Activated T-helper 17 cell treated with anti-CD3 and anti-CD28 coated beads, Interleukin-2, amount 50 U/mL, for 72 hours (primary cell): ENCODE measurements around the gene SIX2. TPM values are rescaled to one million over a fixed set of nuclear protein-coding genes. Genes with fewer than 3 reads are reported as not detected.

Experiments used
- ATAC-seq: fragments of 150-1000 bp; cut with Tn5 transposase; replicated peaks from 2 replicates; pipeline ENCODE4 v1.10.0; 2021; ENCODE audit warnings: mild to moderate bottlenecking, moderate library complexity
- H3K27ac Mint-ChIP-seq: one replicate; pipeline ENCODE4 v1.8.0; 2022; ENCODE audit warnings: mixed read lengths
- H3K27me3 Mint-ChIP-seq: one replicate; pipeline ENCODE4 v1.8.0; 2022; ENCODE audit warnings: mixed read lengths
- H3K36me3 Mint-ChIP-seq: one replicate; pipeline ENCODE4 v1.8.0; 2022; ENCODE audit warnings: low read depth, mild to moderate bottlenecking, mixed read lengths
- H3K4me1 Mint-ChIP-seq: one replicate; pipeline ENCODE4 v1.8.0; 2022; ENCODE audit warnings: mixed read lengths
- H3K4me3 Mint-ChIP-seq: one replicate; pipeline ENCODE4 v1.8.0; 2022; ENCODE audit warnings: mild to moderate bottlenecking, mixed read lengths
- H3K9me3 Mint-ChIP-seq: one replicate; pipeline ENCODE4 v1.8.0; 2022; ENCODE audit warnings: mixed read lengths
- total RNA-seq, 2 donors: library from RNA; stranded (reverse); gene quantifications; one replicate each; pipeline ENCODE4 v1.2.3, GENCODE V29; 2022

SIX2 gene
- total RNA-seq, 2 donors from 2014 or later, result not detected

DNA sequence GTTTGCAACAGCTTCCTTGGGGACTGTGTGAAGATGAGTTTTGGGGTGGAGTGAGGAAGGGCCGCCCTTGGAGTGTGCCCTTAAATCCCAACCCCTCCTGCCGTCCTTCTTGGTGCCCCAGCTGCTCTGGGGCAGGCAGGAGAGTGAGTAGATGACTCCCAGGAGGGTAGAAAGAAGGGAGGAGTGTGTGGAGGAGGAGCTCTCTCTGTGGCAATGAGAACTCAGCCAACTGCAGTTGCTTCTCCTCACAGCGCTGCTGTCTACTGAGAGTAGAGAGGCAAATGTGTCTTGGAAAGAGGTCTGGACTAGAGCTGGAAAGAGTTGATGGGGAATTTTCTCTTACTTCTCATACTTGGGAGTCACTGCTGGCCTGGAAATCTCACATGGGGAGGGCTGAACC, 21.8 kb upstream of the SIX2 start:
- no peaks in the 10 kb centered on the region for H3K36me3 Mint-ChIP-seq
- H3K4me3 Mint-ChIP-seq, result no peak overlapping the region
- H3K9me3 Mint-ChIP-seq, result no peaks in the 10 kb centered on the region
- ATAC-seq, result no peak
- H3K27ac Mint-ChIP-seq, result no peak overlapping the region
- peaks cover 11% of the 10 kb centered on the region for H3K27me3 Mint-ChIP-seq
- no peaks in the 10 kb centered on the region for H3K4me1 Mint-ChIP-seq

GRCh38 chr2:45030553-45030952, 21.3 kb upstream of the SIX2 start:
- no peaks in the 10 kb centered on the region for H3K4me1 Mint-ChIP-seq
- H3K27me3 Mint-ChIP-seq, result peaks cover 11% of the 10 kb centered on the region
- no peaks in the 10 kb centered on the region for H3K36me3 Mint-ChIP-seq
- no peaks in the 10 kb centered on the region for H3K9me3 Mint-ChIP-seq
- H3K4me3 Mint-ChIP-seq, result no peak overlapping the region
- no peak for ATAC-seq
- H3K27ac Mint-ChIP-seq, result no peak overlapping the region

GRCh38 chr2:45029215-45029614, 20.0 kb upstream of the SIX2 start:
- no peaks in the 10 kb centered on the region for H3K9me3 Mint-ChIP-seq
- H3K27me3 Mint-ChIP-seq, result peaks cover 8% of the 10 kb centered on the region
- H3K4me3 Mint-ChIP-seq, result no peak overlapping the region
- no peak overlapping the region for H3K27ac Mint-ChIP-seq
- no peak for ATAC-seq
- H3K36me3 Mint-ChIP-seq, result no peaks in the 10 kb centered on the region
- no peaks in the 10 kb centered on the region for H3K4me1 Mint-ChIP-seq

DNA sequence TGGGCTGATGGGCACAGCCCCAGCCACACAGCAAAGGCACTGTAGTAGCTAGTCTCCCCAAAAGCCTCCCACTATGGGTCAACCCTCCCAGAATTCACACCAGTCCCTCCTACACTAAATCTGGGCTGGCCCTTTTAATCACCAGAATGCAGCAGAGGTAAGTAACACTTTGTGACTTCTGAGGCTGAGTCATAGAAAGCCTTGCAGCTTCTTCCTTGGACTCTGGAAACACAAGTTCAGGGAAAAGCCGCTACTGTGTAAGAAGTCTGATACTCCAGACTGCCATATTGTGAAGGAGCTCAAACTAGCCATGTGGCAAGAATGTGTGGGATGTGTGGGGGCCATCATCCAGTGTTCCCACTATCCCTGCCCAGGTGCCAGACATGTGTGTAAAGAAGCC, 19.0 kb upstream of the SIX2 start:
- no peak overlapping the region for H3K4me3 Mint-ChIP-seq
- ATAC-seq, result no peak
- no peaks in the 10 kb centered on the region for H3K9me3 Mint-ChIP-seq
- no peak overlapping the region for H3K27ac Mint-ChIP-seq
- H3K4me1 Mint-ChIP-seq, result no peaks in the 10 kb centered on the region
- H3K36me3 Mint-ChIP-seq, result no peaks in the 10 kb centered on the region
- H3K27me3 Mint-ChIP-seq, result peaks cover 7% of the 10 kb centered on the region

DNA sequence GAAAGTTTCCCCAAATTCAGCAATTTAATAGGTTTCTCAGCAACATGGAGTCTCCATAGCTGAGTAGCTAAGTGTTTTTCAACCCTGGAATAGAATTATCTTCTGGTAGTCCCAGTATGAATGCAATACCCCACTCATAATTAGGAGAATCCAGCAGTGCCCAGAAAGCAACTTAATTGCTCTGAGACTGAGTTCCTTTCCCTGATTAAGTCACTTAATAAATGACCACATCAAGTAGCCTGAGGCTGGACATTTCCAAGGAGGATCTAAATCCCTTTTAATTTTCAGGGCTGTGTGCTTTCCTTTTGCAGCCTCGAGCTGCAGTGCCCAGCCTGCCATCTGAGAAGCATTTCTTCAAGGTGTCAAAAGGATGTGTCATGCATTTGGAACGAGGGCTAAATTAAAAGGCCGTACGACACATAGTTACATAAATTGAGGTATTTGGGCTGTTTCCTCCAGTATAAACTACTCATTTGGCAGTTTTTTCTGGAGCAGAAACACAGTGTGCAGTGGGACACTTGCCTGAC, 17.7 kb upstream of the SIX2 start:
- no peaks in the 10 kb centered on the region for H3K4me1 Mint-ChIP-seq
- H3K9me3 Mint-ChIP-seq, result no peaks in the 10 kb centered on the region
- H3K4me3 Mint-ChIP-seq, result no peak overlapping the region
- H3K27ac Mint-ChIP-seq, result no peak overlapping the region
- H3K27me3 Mint-ChIP-seq, result peaks cover 13% of the 10 kb centered on the region
- ATAC-seq, result no peak
- H3K36me3 Mint-ChIP-seq, result no peaks in the 10 kb centered on the region

GRCh38 chr2:45024600-45025291, 15.5 kb upstream of the SIX2 start:
- Mint-ChIP-seq H3K4me3 (no peak overlapping the region), H3K27me3 (peaks cover 12% of the 10 kb centered on the region), H3K36me3 (no peaks in the 10 kb centered on the region), H3K4me1 (no peaks in the 10 kb centered on the region), H3K9me3 (no peaks in the 10 kb centered on the region), H3K27ac (no peak overlapping the region)
- no peak for ATAC-seq

- no peaks in the 10 kb centered on the region for H3K9me3 Mint-ChIP-seq
- no peak for ATAC-seq
- no peaks in the 10 kb centered on the region for H3K36me3 Mint-ChIP-seq
- H3K27ac Mint-ChIP-seq, result no peak overlapping the region
- no peak overlapping the region for H3K4me3 Mint-ChIP-seq
- peaks cover 15% of the 10 kb centered on the region for H3K27me3 Mint-ChIP-seq
- no peaks in the 10 kb centered on the region for H3K4me1 Mint-ChIP-seq
Measured at GRCh38 chr2:45024097-45024496, 14.8 kb upstream of the SIX2 start.

GRCh38 chr2:45020439-45020838, 11.2 kb upstream of the SIX2 start:
- Mint-ChIP-seq H3K27me3 (peaks cover 36% of the 10 kb centered on the region), H3K27ac (no peak overlapping the region), H3K9me3 (no peaks in the 10 kb centered on the region), H3K4me3 (no peak overlapping the region), H3K4me1 (no peaks in the 10 kb centered on the region), H3K36me3 (no peaks in the 10 kb centered on the region)
- no peak for ATAC-seq

GRCh38 chr2:45018023-45018422, 8.8 kb upstream of the SIX2 start:
- no peaks in the 10 kb centered on the region for H3K36me3 Mint-ChIP-seq

GRCh38 chr2:45014831-45015230, 5.6 kb upstream of the SIX2 start:
- ATAC-seq, result no peak
- no peaks in the 10 kb centered on the region for H3K9me3 Mint-ChIP-seq
- no peaks in the 10 kb centered on the region for H3K36me3 Mint-ChIP-seq
- H3K27ac Mint-ChIP-seq, result no peak overlapping the region
- peak overlapping the region; percentile 5 for H3K4me3 Mint-ChIP-seq
- peaks cover 4% of the 10 kb centered on the region for H3K4me1 Mint-ChIP-seq
- peaks cover 58% of the 10 kb centered on the region for H3K27me3 Mint-ChIP-seq

More at GRCh38 chr2:45018023-45018422, 8.8 kb upstream of the SIX2 start:
- no peak overlapping the region for H3K27ac Mint-ChIP-seq
- no peak for ATAC-seq
- H3K4me1 Mint-ChIP-seq, result no peaks in the 10 kb centered on the region
- H3K4me3 Mint-ChIP-seq, result no peak overlapping the region
- no peaks in the 10 kb centered on the region for H3K9me3 Mint-ChIP-seq
- H3K27me3 Mint-ChIP-seq, result peaks cover 45% of the 10 kb centered on the region

- Mint-ChIP-seq H3K36me3 (no peaks in the 10 kb centered on the region), H3K4me3 (peak overlapping the region; percentile 5), H3K4me1 (peaks cover 4% of the 10 kb centered on the region), H3K27me3 (peaks cover 59% of the 10 kb centered on the region), H3K9me3 (no peaks in the 10 kb centered on the region), H3K27ac (no peak overlapping the region)
- no peak for ATAC-seq
Measured at GRCh38 chr2:45014016-45014702, 4.9 kb upstream of the SIX2 start.

- Mint-ChIP-seq H3K9me3 (no peaks in the 10 kb centered on the region), H3K36me3 (no peaks in the 10 kb centered on the region), H3K27me3 (peaks cover 53% of the 10 kb centered on the region), H3K4me1 (peaks cover 4% of the 10 kb centered on the region), H3K27ac (no peak overlapping the region), H3K4me3 (no peak overlapping the region)
- no peak for ATAC-seq
Measured at GRCh38 chr2:45013229-45014015, 4.2 kb upstream of the SIX2 start.

DNA sequence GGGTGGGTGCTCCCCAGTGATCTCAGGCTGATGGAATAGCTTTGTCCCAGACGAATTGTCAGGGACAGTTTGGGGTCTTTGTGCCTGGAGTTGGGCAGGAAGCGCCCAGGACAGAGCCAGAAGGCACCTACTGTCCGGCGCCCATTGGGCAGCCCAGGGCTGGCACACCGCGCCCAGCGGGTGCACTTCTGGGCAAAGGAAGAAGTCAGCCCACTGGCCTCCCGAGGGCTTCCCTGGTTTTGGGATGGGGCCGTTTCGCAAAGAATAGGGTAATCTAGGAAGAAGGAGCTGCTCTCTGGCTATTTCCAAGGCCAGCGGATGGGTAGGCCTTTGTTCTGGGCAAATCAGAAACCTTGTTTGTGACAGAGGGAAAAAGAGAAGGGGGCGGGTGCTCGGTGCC, 3.5 kb upstream of the SIX2 start:
- Mint-ChIP-seq H3K4me3 (peak overlapping the region; percentile 32), H3K9me3 (no peaks in the 10 kb centered on the region), H3K4me1 (peaks cover 4% of the 10 kb centered on the region), H3K27me3 (peaks cover 56% of the 10 kb centered on the region), H3K36me3 (no peaks in the 10 kb centered on the region), H3K27ac (no peak overlapping the region)
- no peak for ATAC-seq

- Mint-ChIP-seq H3K4me1 (peaks cover 4% of the 10 kb centered on the region), H3K9me3 (no peaks in the 10 kb centered on the region), H3K27me3 (peaks cover 60% of the 10 kb centered on the region), H3K36me3 (no peaks in the 10 kb centered on the region), H3K27ac (no peak overlapping the region), H3K4me3 (no peak overlapping the region)
- ATAC-seq, result no peak
Measured at GRCh38 chr2:45011621-45012602, 2.7 kb upstream of the SIX2 start.
